GM19463 (cell line): Measurements from ENCODE around the gene LXN.
"Not testable (repeated sequence)": the region's sequence is repeated elsewhere in the genome, so short reads cannot be mapped to it uniquely, and the experiment has no call there.

Experiments
- ATAC-seq: cut with Tn5 transposase; IDR thresholded peaks from one replicate; pipeline ENCODE4 v1.9.1; 2021; ENCODE audit warnings: mild to moderate bottlenecking, moderate library complexity; ENCODE audit not compliant: unreplicated experiment

LXN gene, protein sequence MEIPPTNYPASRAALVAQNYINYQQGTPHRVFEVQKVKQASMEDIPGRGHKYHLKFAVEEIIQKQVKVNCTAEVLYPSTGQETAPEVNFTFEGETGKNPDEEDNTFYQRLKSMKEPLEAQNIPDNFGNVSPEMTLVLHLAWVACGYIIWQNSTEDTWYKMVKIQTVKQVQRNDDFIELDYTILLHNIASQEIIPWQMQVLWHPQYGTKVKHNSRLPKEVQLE

DNA sequence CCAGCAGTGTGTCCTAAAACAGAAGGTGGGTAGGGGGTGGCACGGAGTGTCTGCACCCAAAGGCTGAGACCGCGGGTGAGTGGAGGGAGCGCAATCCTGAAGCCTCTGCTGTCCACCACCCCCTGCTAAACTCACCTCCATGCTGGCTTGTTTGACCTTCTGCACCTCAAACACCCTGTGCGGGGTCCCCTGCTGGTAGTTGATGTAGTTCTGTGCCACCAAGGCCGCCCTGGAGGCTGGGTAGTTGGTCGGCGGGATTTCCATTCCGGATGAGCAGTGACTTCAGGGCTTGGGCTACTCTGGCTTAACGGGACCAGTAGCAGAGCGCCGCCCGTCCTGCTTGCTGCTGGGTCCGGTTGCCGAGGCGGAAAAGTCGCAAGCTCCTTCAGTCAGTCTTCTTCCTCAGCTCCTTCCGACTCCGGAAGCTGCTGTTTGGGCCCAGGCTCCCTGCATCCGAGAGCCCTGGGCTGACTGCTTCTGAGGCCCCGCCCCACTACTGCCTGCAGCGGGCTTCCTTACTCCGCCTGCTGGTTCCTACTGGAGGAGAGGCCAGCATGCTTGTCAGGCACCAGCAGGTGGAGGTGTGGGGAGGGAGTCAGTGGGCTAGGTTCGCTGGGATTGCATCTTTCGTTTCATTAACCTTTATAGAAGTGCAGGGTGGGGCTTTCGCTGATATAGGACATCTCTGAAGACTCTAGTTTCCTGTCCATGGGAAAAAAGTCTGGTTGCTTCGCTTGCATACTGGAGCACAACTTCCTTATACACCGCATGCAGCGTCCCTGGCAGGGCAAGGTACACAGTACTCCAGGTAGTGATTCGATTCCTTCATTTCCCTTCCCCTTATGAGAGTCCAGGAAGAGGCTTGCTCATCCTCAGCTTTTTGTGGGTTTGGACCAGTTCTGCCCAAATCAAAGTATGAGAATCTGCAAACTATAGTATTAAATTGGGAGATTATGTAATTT is at the start of gene LXN:
Gene LXN, minus strand, starts transcription at position 434 of the 962 bp plus-strand sequence. Its CDS starts 170 bp downstream, at position 264.
- peak; percentile 99 for ATAC-seq

DNA sequence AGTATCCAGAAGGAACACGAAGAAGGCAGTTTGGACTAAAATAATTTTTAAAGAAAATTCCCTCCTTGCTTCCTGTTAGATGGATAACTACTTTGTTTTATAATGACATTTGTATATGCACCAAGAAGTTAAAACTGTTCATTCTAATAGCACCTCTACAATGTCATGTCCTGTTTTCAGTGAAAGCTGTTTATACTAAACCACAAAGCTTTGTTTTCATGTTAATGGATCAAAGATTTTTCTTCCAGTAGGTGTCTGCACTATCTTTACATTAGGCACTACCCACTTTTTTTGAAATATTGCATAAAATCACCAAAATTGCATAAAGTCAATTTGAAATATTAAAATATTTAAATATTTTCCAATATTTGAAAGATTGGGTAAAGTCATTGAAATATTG is 49.7 kb upstream of the LXN start:
- no peak for ATAC-seq

DNA sequence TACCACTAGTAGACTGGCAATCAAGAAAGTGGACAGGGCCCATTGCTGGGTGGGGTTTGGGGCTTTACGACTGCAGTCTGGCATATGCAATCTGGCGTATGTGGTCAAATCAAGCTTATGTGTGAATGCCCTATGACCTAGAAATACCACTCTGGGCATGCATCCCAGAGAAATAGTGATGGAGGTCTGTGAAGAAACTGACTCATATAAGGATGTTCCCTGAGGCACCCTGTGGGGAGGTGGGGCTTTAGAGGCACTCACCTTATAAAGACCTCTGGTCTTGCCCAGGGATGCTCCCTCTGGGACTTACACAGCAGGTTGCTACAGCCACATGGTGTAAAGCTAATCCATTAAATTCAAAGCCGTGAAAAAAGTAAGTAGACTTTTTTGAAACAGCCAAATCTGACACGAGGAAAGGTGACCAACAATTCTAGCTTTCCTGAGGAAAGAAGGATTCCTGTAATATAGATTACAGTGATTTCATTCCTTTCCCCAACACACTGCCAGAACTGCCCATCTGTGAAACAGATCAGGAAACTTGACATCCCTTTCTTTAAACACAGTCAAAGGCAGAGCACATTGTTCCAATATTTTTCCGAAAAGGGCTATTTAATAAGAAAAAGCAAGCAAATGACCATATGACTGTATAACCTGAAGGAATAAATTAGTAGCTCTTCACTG is 46.2 kb upstream of the LXN start:
- ATAC-seq: no peak

DNA sequence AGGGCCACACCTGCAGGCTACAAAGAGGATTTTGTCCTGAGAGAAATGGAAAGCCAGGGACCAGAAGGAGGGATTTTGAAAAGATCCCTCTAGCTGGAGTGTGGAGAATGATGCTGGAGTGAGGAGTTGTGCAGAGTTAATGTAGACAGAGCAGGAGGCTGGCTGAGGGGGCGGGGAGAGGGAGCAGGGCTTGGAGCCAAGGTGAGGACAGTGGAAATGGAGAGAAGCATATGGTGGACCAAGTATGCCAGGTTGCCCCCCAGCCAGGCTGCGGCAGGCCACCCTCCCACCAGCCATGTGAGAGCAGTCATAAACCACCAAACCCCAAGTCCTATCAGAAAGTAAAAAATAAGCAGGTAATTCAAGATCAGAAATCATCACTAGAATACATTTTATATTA is 45.1 kb upstream of the LXN start:
- no peak for ATAC-seq

DNA sequence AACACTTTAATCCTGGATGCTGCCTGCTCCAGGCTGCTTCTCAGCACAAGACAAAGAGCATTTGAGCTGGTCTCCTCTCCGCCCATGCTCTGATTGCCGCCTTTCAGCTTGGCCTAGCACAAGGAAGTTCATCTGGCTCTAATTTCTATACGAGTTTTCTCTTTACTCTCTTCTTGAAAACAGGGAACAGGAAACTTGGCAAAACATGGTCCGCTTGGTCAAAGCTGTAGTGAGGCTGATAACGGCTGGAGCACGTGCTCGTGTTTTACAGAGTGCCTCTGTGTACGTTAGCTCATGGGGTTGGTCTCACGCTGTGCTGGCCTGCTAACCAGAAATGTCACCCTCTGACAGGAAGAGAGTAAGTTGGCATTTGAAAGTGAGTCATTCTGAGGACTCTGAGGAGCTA is 40.6 kb upstream of the LXN start:
- no peak for ATAC-seq

DNA sequence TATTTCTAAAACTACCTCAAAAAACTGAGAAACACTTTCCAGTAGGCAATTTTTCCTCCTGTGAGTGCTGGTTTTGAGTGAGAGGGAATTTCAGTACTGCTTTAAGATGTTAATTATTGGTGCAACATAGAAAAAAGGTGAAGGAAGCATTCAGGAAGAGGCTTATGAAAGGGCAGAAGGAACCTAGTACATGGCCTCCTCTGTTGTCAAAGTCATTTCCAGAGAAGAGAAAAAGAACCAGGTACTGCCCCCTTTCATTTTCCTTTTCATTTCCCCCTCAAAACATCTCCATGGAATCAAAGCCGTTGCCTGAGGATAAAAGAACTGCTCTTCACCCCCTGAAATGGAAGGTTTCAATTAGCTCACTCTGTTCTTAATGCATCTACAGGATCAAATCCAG is 40.0 kb upstream of the LXN start:
- ATAC-seq: no peak

DNA sequence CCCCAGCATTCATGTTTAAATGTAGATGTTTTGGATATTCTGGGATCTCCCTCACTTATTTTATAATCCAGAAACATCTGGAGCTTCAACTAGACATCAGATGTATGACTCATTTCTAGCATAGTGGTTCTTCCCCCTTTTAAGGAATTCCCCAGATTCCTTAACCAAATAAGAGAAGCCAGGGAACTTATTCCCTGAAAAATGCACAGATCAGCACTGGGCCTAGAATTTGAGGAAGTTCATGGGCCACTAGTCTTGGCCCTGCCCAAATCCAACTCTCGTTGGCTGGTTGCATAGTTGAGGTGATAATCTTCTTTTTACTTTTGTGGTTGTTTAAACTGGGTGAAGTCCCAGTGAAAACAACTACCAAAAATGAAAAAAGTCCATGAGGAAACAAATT is 39.4 kb upstream of the LXN start:
- ATAC-seq: no peak

DNA sequence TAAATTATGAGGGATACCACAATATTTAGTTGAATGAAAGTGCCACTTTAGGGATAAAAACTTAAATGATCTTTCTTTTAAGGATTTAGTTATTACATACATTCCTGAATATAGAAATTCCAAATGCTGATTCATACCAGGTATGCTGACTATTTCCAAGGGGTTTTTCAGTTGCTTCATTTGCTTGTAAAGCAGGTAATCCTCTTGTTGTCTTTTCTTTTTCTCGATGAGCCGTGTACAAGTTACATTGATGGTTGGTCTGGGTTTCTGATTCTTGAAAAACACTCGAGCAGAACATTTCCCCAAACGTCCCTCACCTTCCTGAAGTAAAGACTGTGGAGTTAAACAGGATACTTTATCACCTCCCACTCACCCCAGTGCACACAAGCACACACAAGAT is 38.2 kb upstream of the LXN start:
- ATAC-seq: no peak

DNA sequence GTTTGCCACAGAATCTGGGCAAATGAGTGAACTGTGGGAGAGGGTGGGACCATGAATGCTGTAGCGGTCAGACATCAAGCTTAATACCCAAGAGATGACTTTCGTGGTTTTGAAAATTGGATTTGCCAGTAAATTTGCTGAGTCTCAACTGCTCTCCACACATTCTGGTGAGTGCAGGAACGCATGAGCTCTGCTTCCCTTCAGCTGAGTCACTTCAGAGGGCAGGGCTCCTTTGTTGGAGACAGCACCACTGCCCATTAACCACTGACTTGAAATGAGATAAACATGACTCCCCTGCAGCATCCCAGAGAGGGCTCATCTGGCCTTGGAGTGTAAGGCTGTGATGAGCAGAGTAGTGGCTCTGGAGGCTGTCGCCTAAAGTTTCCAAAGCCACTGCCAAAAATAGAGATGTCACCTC is 37.2 kb upstream of the LXN start:
- ATAC-seq: no peak

DNA sequence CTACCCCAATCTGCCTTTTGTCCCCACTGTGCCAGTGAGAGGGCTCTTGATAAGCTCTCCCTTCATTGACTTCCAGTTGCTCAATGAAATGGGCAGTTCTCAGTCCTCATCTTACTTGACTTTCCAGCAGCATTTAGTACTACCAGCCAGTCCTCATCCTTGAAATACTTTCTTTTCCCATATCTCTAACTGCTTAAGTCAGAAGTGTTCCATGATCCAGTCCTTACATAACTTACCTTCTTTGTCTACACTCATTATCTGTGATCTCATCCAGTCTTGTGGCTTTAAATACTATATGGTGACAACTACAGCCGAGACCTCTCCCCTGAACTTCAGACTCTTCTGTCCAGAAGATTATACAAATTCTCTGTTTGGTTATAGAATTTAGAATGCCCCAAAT is 31.1 kb upstream of the LXN start:
- ATAC-seq: no peak

DNA sequence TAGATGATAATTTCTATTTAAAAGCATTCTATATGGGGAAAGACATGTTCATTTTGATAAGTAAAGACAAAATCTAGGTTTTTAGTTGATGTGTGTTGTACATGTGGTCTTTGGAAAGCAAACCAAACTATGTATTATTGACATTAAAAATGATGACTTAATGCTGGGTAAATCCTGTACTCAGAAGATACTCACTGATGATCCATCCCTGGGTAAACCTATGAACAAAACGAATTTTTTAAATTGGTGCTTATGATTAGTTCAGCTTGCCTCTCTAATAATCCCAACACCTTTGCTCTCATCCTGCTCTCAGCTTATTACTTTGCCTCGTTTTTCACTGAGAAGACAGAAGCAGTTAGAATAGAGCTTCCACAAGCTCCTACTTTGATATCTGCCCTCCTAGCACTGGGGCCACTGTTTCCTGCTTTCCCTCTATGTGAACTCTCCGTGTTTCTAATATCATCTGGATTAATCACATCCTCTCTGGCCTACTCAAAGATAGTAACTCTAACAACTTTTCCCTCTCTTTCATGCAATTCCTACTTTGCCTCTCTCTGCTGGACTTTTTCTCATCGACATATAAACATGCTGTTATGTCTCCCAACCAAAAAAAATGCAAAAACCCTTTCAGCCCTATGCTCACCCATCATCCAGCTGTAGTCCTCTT is 30.5 kb upstream of the LXN start:
- ATAC-seq: no peak

DNA sequence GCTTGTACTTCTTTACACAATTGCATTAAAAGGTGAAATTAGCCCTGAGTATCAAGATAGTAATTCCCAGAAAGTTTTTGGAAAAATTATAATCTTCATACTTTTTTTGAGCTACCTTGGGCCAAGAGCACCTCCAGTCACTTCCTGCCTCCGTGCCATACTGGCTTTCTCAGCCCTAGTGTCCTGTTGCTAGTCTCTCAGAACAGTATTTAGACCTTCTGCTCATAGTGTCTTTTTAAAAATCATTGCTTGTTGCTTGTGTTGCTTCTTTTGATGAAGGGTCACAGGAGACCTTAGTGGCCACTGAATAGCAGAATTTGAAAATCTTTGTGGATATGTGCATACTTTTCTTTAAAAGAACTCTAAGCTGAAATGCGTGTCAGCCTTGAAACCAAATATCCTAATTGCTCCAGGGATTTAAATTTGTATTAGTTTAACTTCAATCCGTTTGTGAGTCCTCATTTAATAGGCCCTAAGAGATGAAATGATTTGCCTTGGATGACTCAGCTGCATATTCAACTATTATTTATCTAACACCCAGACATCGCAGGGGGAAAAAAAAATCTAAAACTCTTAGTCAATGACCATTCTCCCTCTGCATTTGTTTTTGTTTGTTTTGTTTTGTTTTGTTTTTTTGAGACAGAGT is 29.1 kb upstream of the LXN start:
- no peak for ATAC-seq

DNA sequence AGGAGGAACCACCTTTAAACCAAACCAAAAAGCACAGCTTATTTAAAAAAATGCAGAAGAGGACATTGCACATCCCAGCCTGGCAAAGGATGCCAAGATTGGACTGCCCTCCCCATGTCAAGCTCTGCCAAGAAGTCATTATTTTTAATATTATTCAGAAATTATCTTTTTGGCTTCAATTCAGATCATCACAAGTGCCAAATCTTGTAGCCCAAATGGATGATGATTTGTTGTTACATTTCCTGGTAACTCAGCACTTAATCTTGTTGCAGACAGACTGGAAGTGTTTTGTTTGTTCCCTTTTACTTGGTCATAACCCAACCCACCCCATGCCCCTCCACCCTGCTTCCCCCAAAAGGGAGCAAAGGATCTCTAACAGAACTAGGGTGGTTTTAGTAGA is 28.1 kb upstream of the LXN start:
- ATAC-seq: no peak

DNA sequence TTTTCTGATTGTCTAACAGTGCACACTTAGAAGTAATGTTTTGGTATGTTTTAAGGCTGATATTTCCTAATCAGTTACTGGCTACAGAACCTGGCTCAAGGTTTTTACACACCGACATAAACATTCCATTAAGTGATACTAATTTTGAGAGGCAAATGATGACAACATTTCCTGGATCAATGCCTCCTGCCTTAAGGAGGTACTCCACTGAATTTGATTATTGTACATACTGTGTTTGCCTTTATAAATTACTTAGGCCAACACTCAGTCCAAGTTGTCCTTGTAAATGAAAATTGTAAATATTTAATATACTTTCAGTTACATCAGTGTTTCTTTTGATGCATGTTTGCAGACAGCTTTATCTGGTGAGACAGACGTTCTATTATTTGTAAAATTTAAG is 24.2 kb upstream of the LXN start:
- no peak for ATAC-seq

DNA sequence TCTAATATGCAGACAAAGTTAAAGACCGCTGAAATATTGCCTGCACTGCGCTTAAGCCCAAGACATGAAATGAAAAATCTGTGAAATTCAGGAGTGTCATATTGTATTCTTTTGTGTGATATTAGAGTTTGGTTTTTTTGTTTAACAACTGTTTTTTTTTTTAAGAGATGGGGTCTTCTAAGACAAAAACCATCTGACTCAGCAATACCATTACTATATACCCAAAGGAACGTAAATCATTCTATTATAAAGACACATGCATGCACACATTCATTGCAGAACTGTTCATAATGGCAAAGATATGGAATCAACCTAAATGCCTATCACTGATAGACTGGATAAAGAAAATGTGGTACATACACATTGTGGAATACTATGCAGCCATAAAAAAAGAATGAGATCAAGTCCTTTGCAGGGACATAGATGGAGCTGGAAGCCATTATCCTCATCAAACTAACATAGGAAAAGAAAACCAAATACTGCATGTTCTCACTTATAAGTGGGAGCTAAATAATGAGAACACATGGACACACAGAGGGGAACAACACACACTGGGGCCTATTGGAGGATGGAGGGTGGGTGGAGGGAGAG is 21.5 kb upstream of the LXN start:
- not testable (repeated sequence) for ATAC-seq

DNA sequence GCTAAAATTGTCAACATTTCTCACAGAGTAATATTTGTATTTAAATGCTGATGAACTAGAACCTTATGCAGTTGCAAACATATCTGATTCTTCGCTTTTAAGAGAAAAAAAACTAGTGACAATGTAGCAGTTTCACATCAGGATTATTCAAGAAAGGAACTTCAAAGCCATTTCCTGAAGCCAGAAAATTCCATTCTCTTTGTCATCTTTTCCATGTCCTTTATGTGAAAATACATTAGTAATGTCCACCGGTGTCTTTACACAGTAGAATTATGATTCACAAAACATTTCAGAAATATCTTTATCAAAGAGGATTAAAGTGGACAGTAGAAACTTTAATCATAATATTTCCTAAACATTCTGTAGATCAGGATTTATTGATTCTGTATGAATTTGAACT is 12.7 kb upstream of the LXN start:
- ATAC-seq: no peak

DNA sequence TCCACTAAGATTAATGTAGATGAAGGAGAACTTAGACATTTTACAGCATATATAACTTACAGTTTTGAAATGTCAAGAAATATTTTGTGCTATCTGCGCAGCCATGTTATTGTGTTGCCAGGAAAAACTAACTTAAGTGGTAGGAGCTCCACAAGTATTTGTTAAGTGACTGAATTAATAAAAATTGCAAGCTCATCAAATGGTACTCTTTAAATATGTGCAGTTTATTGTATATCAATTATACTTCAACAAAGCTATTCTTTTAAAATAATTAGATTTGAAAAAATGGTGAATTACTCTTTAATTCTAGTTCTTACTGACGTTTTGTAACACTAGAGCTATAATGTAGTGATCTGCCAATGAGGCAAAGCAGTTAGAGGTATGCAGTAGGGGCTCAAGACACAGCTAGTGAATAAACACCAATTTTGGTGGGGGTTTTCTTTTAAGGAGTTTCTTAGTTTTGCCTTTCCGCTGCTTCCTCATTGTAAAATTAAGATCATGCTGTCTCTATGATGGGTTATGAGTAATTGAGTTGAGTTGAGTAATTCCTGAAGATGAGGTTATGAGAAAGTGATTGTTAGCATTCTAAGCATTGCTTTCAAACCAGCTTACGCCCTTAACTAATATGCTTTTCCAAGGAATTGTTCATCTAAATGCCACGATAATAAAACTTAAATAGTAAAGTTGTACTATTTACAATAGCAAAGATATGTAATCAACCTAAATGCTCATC is 10.9 kb upstream of the LXN start:
- ATAC-seq: peak; percentile 45

DNA sequence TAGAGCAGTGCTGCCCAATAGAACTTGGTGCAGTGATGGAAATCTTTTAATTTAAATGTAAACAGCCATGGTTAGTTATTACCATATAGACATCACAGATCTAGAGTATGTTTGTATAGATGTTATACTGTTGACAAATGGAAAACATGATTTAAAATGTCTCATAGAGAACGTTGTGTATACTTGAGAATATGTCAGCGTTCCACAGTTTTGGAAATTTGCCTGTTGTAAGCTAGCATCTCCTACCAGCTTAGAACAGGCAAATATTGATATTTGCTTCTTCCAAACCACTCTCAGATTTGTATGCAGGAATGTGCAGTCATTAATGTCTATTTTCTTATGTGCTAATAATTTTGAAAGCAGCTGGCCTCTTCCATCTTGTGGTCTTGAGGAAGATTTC is 8.4 kb upstream of the LXN start:
- ATAC-seq: no peak

DNA sequence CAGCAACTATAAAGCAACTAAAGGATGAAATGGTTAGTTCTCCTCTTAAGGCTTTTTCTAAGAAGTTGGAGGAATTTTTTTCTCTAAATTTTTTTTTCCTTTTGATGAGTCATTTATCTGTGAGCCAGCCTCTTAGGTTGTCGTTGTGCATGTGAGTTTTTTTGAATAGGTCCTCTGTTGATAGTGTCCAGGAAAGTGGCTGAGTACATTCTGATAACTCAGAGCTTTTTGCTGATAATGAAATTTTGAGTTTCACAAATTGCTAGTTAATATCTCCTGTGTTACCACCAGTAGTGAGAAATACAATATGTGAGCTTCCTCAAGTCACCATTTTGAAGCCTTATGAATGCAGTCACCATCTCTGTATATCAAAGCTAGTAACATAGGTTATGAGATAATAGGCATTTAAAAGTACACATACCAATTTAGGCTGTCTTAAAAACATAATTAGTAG is 7.1 kb upstream of the LXN start:
- no peak for ATAC-seq

DNA sequence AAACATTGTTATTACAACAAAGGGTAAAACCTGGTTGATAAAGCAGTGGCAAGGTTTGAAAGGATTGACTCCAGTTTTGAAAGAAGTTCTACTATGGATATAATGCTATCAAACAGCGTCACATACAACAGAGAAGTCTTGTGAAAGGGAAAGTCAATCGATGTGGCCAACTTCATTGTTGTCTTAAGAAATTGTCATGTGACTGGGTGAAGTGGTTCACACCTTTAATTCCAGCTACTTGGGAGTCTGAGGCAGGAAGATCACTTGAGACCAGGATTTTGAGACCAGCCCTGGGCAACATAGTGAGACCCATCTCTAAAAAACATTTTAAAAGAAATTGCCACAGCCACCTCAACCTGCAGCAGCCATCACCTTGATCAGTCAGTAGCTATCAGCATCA is 6.2 kb upstream of the LXN start:
- no peak for ATAC-seq
